ENCODE data around the gene MRTFA.
"Not testable (repeated sequence)": the region's sequence is repeated elsewhere in the genome, so short reads cannot be mapped to it uniquely, and the experiment has no call there.

MRTFA gene

DNA sequence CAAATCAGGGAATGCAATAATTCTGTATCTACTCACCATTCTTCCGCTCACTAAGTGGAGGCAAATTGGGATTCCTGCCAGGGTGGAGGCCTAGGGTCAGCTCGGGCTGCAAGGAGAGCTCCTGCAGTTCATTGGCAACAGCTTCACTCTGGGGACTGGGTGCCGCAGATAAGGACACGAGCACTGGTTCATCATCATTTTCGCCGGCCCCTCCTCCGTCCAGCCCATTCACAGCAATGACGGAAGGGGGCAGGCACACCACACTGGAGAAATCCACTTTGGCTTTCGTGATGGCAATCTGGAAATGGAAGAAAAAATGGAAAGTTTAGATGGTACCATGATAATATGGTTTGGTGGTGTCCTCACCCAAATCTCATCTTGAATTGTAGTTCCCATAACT lies 84.4 kb downstream of the MRTFA start:
- no peak for DNase-seq

DNA sequence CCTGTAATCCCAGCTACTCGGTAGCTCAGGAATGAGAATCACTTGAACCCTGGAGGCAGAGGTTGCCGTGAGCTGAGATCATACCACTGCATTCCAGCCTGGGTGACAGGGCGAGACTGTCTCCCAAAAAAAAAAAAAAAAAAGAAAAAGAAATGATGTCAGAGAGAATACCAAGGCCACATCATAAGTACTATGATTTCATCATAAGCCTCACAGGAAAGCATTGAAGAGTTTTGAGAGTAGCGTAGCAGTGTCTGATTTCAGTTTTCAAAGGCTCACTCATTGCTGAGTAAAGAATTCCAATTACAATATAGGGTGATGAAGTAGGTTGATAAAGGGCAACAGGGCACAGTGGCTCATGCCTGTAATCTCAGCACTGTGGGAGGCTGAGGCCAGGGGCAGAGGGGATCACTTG lies 88.8 kb downstream of the MRTFA start:
- no peak for DNase-seq

DNA sequence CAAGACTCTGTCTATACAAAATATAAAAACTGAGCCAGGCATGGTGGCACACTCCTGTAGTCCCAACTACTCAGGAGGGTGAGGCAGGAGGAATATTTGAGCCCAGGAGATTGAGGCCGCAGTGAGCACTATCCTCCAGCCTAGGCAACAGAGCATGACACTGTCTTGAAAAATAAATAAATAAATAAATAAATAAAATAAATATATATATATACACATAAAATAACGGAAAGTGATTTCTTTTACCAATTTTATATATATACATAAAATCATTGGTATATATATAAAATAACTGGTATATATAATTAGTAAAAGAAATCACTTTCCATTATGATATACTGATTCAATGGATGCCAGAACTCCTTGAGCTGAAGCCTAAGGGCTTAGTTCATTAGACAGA lies 91.8 kb downstream of the MRTFA start:
- DNase-seq: no peak

DNA sequence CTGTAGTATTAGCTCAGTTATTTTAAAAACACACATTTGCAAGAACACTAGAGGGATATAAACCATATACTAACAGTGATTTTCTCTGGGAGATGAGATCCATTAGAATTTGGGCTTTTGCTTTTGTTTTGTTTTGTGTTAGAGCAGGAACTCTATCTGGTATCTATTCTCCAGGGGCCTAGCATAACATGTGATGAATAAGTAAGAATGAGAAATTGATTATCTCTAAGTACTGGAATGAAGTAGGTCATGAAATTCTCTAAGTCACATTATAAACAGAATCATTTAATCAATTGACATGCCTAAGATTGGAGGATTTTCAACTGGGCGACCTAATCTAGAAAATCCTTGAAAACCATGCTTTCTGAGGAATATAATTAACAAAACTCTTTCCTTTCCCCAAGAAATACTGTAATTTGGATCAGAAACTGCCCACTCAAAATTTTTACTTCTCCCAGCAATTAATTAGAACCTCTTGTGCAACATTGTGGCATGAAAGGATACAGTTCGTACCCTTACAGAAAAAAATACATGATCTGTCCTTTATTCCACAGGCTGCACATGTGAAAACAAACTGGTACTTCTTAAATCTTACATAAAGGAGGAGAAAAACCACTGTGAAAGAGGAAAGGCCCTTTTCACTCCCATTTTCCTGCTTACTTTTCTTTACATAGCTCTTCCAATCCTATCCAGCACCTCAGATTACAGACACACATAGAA lies 93.5 kb downstream of the MRTFA start:
- no peak for DNase-seq

DNA sequence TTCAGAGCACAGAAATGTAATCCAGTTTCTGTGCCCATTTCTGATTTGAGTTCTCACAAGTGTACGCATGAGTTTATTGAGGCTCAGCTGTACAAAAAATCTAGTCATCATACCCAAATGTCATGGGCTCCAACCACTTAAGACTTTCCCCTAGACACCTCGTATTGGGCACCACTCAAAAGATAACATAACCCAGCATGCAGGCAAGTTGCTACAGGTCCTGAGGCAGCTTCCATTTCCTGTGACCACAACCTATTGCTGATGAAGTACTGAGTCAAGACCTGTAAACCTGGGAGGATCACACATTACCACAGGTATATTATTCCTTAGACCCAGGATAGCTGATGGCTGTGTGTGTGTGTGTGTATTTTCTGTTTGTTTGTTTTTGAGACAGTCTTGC lies 95.2 kb downstream of the MRTFA start:
- DNase-seq: no peak

DNA sequence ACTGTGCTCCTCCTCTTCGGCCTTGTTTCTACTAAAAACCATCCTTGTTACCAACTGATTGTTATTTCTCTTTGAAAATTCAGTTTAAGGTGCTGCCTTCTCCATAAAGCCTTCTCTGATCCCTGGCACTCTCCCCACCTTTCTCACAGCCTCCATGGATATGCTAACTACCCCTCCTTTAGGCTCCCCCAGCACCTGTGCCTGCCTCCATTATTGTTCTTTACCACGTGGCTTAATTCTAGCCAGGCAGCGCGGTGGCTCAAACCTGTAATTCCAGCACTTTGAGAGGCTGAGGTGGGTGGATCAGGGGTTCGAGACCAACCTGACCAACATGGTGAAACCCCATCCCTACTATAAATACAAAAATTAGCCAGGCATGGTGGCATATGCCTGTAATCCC lies 96.3 kb downstream of the MRTFA start:
- DNase-seq: no peak

DNA sequence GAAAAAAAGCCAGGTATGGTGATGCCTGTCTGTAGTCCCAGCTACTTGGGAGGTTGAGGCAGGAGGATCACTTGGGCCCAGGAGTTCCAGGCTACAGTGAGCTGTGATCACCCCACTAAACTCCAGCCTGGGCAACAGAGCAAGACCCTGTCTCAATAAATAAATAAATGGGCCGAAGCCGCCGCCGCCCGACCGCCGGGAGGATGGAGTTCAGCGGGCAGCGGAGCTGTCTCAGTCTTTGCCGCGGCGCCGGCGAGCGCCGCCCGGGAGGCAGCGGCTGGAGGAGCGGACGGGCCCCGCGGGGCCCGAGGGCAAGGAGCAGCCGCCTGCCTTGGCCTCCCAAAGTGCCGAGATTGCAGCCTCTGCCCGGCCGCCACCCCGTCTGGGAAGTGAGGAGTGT lies 100.4 kb downstream of the MRTFA start:
- not testable (repeated sequence) for DNase-seq

DNA sequence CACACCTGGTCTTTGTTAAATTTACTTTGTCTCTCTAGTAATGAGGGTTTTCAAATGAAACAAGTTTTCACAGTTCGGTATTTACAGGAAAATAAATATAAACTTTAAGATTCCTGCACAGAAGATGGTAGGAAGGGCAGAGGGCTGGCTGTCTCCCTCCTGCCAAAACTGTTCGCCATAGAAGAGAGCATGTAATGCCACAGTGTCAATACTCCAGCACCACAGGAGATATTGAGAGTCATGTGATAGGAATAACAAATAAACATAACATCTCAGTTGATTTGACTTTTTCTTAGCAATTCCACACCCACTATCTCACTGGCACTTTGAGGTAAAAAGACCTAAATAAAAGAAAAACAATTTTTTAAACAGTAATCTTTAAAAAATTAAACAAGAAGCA lies 100.9 kb downstream of the MRTFA start:
- DNase-seq: no peak

DNA sequence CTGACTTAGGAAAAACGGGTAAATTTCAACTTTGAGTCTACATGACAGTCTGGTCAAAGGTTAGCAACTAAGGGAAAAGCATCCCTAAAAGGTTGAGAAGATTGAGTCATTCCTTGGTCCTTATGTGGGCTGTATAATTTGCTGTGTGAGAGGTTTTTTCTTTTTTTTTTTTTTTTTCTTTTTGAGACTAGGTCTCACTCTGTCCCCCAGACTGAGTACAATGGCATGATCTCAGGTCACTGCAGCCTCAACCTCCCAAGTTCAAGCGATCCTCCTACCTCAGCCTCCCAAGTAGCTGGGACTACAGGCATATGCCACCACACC lies 101.4 kb downstream of the MRTFA start:
- DNase-seq: no peak

DNA sequence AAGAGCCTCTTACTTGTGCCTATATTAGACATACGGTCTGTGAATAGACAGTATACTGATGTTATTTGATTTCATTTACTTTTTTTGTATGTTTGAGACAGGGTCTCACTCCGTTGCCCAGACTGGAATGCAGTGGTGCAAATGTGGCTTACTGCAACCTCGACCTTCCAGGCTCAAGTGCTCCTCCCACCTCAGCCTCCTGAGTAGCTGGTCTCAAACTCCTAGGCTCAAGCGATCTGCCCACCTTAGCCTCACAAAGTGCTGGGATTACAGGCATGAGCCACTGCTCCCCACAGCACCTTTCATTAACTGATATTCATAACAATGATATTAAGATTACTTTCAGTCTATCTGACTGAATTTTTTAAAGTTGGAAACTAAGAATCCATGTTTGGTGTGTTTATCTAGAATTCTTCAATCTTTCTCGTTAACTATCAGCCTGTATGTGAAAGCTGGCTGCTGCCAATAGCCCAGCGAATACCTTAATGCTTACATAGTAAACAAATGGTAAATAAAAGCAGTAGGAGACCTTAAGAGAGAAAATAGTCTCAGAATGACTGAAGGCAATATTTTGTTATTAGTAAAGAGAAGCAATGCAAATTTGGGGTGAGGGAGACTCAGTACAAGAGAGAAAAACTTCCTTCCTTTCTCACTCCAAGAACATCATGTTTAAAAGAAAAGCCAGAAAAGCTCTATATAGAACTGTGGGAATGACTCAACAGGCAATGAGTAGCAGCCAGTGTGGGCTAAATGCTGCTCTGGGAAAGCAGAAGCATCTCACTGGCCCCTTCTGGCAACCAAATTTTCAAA lies 101.9 kb downstream of the MRTFA start:
- peak; percentile 79 to 93 (median 84) for DNase-seq

DNA sequence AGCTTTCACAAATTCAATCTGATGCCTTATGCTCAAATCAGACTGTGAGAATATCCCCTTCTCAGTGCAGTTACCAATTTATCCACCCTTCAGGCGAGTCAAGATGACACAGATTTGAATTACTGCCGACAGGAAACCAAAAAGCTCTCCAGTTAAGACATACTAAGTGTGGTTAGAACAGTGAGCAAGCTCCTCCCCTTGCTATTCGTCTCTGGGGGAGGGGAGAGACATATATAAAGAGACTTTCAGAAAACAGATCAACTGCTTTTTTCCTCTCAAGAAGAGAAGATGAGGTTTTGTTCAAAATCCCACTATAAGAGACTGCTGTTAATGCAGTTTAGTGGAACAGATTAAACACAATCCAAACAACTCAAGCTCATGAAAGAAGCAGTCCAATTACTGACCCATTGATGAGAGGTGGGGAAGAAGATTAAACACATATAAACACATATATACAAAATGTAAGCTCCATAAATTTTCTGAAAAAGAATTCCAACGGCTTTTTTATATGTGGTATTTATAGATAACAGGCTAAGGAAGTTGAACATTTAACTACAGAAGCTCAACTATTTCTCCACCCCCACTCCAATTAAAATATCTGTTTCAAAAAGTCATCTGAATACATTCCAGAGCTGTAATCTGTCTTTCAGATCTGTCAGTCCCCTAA lies 102.7 kb downstream of the MRTFA start:
- DNase-seq: peak; percentile 41 to 79 (median 63)

DNA sequence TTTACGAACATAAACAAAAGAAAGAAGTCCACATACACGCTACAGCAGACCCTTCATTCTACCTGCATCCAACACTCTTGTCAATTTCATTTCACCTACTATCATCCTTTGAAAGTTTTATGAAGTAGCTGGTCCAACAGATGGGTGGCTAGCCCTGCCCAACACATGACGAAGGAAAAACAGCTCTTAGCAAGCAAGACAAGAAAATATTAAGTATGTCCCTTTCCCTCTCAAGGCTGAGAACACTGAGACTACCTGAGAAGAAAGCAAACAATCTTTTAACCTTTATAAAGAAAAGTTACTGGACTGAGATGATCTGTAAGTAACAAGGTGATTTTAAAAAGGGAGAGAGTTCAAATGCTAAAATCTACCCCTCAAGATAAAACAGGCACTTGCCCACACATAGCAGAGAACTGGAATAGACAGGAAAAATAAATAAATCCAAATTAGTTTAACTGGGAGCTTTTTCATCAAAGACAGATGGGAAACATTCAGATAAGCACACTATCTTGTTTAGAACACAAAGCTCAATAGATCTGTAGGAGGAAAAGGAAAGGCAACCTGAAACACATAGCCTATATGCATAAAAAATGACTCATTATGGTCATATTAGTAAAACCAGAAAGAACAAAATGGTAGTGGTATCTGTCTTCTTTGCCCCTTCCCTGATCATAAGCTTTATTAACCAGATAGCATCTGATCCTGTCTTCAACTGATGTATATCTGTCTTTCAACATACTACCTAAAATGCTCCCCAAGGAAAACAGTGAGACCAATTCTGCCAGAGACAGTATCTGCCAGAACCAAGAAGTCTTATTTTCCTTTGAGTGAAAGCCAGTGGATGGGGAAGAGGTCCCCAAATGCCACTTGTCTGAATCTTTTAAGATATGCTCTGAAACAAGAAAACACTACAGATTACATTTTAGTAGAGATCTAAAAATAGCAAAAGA lies 104.3 kb downstream of the MRTFA start:
- DNase-seq: no peak

DNA sequence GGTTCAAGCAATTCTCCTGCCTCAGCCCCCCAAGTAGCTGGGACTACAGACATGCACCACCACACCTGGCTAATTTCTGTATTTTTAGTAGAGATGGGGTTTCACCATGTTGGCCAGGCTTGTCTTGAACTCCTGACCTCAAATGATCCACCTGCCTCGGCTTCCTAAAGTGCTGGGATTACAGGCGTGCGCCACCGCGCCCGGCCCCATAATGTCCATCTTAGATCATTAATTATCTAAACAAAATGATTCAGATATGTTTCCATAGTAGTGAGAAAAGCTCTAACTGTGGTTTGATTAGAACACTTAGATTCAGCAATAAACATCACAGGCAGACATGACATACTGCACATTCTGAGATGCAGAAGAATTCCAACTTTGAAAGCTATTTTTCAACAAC lies 106.1 kb downstream of the MRTFA start:
- DNase-seq: not testable (repeated sequence)

DNA sequence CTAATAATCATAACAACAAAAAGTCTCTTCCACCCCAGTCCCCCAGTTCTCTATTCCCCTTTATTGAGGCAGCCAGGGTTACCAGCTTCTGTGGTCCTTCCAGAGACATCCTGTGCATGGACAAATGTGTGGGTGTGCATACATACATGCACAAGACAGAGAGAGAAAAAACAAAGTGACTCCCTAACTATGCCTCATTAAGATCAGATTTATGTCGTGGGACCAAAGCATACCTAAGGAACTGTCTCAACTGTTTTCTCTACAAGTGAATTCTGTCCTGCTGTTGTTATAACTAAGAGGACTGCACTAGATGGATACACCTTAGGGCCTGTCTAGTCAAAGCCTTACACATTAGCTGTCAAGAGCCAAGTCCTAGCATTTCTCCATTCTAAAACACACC lies 106.7 kb downstream of the MRTFA start:
- peak in 1 of 4 experiments; percentile 2 for DNase-seq

DNA sequence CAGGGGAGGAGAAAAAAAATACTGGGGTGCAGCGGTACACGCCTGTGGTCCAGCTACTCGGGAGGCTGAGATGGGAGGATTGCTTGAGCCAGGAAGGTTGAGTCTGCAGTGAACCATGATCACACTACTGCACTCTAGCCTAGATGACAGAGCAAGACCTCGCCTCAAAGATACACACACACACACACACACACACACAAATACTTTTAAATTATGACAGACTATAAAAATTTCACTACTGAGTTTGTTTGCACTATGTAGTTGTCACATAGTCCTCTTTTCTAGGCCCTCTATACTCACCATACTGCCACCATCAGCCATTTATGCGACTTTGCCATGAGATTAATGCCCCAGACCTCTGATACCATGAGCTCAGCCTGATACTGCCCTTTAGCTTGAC lies 109.6 kb downstream of the MRTFA start:
- DNase-seq: no peak

DNA sequence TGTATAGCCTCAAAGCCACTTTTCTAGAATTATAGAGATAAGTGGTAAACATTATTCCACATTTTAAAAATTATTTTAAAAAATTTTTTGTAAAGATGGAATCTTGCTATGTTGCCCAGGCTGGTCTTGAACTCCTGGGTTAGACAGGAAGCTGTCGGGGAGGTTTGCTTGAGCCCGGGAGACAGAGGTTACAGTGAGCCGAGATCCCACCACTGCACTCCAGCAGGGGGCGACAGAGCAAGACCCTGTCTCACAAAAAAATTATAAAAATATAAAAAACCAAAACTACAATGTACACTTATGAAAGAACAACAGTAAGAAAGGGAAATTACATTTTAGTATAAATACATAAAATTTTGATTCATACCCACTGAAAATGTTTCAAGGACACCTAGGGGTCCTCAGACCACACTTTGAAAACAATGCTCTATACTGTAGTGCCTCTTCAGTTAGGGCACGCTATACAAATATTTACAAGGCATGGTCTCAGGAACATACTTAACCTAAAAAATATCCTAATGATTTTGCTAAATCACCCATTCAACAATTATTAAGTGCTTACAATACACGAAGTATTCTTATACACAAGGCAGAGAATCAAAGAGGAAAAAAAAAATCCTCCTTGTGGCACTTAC lies 111.2 kb downstream of the MRTFA start:
- DNase-seq: peak; percentile 68 to 85 (median 73)

DNA sequence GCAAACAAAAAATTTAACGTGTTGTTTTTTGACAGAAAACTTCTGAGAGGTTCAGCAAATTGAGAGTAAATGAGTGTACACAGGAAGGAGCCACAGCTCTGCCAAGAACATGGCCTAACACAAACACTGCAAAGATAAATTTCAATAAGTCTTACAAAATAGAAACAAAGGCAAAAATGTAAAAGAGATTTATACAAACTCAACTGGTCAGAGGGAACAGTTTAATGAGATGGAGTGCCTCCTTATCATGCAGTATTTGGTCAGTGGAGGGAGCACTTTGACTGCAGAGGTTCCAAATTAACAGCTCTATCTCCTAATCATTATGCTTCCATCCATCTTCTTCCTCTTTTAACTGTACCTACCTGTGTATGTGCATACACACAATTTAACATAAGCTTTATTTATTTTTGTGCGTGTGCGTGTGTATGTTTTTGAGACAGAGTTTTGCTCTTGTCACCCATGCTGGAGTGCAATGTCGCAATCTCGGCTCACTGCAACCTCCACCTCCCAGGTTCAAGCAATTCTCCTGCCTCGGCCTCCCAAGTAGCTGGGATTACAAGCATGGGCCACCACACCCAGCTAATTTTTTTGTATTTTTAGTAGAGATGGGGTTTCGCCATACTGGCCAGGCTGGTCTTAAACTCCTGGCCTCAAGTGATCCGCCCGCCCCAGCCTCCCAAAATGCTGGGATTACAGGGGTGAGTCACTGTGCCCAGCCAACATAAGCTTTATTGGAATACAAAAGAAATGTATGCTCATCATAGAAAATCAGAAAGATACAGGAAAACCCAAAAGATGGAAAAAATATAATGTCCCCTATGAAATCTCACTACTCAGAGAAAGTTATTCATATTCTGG lies 111.9 kb downstream of the MRTFA start:
- no peak for DNase-seq

DNA sequence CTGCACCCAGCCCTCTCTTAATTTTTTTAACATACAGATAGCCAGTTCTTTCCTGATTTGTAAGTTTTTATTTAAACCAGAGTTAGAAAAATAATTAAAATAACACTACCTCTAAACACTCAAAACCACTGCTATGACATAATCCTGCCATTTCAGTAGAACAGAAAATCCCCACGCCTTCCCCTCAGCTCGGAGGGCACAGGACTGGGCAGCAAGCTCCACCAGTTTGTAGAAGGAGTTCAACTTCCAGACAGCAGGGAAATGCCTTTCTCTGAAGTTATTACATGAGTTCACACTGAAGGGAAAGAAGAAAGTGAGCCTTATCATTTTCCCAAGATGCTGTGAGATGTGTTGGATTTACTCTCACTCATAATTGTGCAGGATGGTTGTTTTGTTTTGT lies 114.4 kb downstream of the MRTFA start:
- DNase-seq: no peak

DNA sequence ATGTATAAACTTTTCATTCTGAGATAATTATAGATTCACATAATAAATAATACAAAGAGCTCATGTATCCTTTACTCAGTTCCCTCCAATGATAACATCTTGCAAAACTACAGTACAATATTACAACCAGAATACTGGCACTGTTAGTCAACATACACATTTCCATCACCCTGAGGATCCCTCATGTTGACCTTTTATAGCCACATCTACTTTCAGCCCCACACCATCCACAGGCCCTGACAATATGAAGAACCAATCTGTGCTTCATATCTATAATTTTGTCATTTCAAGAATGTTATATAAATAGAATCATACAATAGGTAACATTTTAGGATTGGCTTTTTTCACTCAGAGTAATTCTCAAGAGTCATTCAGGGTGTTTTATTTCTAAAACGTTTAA lies 115.5 kb downstream of the MRTFA start:
- DNase-seq: no peak

DNA sequence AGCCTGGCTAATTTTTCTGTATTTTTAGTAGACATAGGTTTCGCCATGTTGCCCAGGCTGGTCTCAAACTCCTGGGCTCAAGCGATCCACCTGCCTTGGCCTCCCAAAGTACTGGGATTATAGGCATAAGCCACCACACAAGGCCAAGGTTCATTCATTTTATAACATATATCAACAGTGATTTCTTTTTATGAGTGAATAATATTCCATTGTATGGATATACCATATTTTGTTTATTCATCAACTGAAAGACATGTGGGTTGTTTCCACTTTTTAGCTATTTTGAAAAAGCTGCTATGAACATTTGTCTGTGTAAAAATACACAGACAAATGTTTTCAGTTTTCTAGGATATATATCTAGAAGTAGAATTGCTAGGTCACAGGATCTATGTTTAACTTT lies 116.0 kb downstream of the MRTFA start:
- DNase-seq: no peak

DNA sequence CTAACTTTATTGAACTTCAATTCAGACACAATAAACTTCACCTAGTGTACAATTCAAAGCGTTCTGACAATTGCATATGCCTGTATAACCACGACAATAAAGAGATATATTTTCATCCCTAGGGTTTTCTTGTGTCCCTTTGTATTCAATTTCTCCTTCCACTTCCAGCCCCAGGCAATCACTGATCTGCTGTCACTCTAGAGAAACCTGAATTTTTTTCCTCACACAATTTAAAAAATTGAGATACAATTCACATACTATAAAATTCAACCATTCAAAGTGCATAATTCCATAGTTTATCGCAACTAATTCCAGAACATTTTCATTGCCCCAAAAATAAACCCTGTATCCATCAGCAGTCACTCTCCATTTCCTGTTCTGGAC lies 116.6 kb downstream of the MRTFA start:
- no peak for DNase-seq

Measured in suppressor macrophage (primary cell).